Measurements from ENCODE around the gene LYZ.

Gene LYZ

DNA sequence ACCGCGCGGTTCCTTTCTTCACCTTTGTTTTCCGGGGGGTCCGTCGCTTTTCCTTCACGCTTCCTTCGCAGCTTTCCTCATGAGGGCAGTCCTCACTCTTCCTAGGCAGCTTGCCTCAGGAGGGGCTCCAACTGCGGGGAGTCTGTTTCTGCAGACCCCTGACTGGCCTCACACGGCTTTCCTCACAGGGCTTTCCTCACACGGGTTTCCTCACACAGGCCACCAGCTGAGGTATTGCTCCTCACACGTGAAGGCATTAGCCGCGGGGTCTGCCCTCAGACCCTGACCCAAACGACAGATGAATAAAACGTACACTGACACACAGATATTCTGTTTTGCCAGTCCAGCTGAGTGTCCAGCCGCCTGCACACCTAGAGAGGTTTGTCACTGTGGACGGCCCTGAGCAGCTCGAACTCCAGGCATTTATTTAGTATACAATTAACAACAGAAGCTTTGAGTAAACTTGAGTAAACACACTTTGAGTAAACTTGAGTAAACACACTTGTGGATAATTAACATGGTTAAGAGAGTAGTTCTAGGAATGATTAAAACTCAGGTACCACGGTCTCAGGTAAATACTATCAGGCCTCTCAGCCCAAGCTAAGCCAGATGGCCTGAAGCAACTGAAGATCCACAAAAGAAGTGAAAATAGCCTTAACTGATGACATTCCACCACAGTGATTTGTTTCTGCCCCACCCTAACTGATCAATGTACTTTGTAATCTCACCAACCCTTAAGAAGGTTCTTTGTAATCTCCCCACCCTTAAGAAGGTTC is 16.1 kb upstream of the LYZ start:
- Mint-ChIP-seq H3K4me3 (peak overlapping the region; percentile 90), H3K27ac (peak overlapping the region; percentile 95)

DNA sequence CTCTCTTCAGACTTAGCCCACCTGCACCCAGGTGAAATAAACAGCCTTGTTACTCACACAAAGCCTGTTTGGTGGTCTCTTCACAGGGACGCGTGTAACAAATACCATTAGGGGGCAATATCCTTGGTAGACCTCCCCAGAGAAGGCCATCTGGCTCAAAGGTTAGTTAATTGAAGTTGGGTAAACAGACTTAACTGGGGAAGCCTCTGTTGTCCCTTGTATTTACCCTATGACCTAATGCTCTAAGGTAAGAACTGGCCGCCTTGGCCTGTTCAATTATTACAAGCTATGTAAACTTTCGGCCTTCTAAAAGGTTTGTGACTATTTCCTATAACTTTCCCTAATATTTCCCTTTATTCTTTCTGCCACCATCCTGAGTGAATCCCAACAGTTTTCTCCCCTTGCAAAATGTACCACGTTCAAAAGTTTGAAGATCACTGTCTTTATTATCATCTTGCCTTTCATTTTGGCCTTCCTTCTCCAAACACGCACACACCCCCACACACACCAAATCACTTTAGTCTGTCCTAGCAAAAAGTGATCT is 15.3 kb upstream of the LYZ start:
- Mint-ChIP-seq H3K27me3 (no peaks in the 10 kb centered on the region), H3K9me3 (ENCODE audit: low read depth) (no peaks in the 10 kb centered on the region), H3K4me3 (peak overlapping the region; percentile 90), H3K36me3 (no peaks in the 10 kb centered on the region), H3K4me1 (ENCODE audit: low read depth) (peaks cover 57% of the 10 kb centered on the region), H3K27ac (peak overlapping the region; percentile 66)

More for the DNA sequence above, 16.1 kb upstream of the LYZ start:
- Mint-ChIP-seq H3K4me1 (ENCODE audit: low read depth) (peaks cover 58% of the 10 kb centered on the region), H3K9me3 (ENCODE audit: low read depth) (no peaks in the 10 kb centered on the region), H3K36me3 (peaks cover 2% of the 10 kb centered on the region), H3K27me3 (no peaks in the 10 kb centered on the region)

DNA sequence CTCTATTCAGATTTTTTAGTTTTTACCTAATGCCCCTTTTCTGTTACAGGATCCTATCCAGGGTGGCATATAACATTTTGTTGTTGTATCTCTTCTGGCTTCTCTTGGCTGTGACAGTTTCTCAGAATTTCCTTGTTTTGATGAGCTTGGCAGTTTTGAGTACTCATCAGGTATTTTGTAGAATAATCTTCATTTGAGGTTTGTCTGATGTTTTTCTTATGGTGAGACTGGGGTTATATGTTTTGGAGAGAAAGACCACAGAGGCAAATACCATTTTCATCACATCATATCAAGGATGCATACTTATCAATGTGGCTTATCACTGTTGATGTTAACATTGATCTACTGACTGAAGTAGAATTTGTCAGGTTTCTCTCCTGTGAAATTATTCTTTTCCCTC is 14.0 kb upstream of the LYZ start:
- H3K36me3 Mint-ChIP-seq = no peaks in the 10 kb centered on the region
- H3K9me3 Mint-ChIP-seq (ENCODE audit: low read depth) = no peaks in the 10 kb centered on the region
- H3K27me3 Mint-ChIP-seq = no peaks in the 10 kb centered on the region
- H3K4me1 Mint-ChIP-seq (ENCODE audit: low read depth) = peaks cover 49% of the 10 kb centered on the region
- peak overlapping the region; percentile 18 for H3K4me3 Mint-ChIP-seq
- H3K27ac Mint-ChIP-seq = peak overlapping the region; percentile 74

DNA sequence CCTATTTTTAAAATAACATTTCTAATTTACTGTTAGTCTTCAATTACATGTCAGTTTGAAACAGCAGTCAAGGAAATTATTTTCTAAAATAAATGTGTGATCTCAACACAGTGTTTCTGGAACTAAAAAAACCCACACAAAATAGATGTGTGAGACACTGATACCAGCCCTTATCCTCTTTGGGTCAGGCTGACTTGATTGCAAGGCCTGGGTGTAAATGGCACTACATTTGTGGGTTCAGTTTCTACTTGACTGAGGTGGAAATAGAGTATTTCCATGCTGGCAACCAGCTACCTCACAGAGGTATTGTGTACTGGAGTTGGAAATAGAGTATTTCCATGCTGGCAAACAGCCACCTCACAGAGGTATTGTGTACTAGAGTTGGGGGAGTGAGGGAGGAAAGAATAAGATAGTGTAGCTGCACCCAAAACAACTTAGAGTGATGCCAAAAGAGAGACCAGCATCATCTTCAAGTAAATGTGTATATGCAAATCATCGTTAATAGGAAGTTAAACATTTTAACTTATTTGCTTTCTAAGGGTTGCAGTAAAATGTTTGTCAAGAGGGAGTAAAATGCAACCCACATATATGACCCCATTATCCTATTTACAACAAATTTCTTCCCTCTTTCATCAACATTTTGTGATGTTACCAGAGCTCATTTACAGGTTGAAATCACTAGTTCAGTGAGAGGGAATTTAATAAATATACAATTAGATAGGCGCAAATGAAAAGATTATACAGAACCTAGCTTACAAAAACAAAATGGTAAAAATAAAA is 10.7 kb upstream of the LYZ start:
- Mint-ChIP-seq H3K4me1 (ENCODE audit: low read depth) (peaks cover 24% of the 10 kb centered on the region), H3K9me3 (ENCODE audit: low read depth) (no peaks in the 10 kb centered on the region), H3K27ac (no peak overlapping the region), H3K27me3 (no peaks in the 10 kb centered on the region), H3K36me3 (no peaks in the 10 kb centered on the region), H3K4me3 (no peak overlapping the region)

DNA sequence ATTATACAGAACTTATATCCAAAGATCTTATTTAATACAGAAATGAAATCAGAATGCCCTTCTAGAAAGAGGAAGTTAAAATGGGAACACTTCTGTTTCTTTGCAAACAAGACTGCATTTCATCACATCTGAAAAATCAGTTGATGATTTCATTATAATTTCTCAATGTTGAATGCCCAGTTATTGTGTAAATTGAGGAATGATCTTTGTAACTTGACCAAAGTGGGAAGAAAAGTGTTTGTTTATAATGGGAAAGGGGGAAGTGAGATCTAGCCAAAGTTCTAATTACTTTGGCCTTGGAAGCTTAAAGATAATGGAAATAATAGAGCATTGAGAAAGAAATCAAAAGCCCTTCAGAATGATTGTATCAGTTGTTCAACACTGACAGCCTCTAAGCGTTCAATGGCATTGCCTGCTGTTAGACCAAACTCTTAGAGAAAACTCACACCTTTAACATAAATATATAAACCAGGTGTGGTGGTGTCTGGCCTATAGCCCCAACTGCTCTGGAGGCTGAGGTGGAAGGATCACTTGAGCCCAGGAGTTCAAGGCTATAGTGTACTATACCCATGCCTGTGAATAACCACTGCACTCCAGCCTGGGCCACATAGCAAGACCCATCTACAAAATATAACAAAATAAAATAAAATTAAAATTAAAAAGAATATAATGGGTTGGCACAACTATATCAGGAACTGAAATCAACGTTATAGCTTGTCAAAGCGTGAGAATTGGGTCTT is 9.9 kb upstream of the LYZ start:
- Mint-ChIP-seq H3K36me3 (no peaks in the 10 kb centered on the region), H3K9me3 (ENCODE audit: low read depth) (no peaks in the 10 kb centered on the region), H3K27ac (no peak overlapping the region), H3K4me3 (no peak overlapping the region), H3K4me1 (ENCODE audit: low read depth) (peaks cover 16% of the 10 kb centered on the region), H3K27me3 (no peaks in the 10 kb centered on the region)

DNA sequence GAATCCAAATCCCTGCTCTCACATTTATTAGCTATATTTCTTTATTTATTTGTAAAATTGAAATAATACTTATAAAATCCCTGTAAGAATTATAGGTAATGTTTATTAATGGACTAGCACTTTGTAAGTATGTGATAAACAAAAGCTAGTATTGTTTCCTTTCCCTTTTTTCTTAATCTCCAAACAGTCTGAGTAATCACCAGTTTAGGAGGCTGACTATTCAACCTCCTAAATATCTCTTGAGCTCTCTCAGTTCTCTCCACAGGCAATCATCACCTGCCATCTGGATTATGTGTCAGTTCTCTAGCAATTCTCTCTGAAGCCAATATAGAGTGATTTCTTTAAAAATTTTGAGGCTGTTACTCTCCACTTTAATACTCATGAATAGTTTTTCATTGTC is 9.2 kb upstream of the LYZ start:
- no peaks in the 10 kb centered on the region for H3K27me3 Mint-ChIP-seq
- no peaks in the 10 kb centered on the region for H3K36me3 Mint-ChIP-seq
- H3K4me1 Mint-ChIP-seq (ENCODE audit: low read depth) = peaks cover 15% of the 10 kb centered on the region
- H3K9me3 Mint-ChIP-seq (ENCODE audit: low read depth) = no peaks in the 10 kb centered on the region
- no peak overlapping the region for H3K4me3 Mint-ChIP-seq
- H3K27ac Mint-ChIP-seq = no peak overlapping the region

DNA sequence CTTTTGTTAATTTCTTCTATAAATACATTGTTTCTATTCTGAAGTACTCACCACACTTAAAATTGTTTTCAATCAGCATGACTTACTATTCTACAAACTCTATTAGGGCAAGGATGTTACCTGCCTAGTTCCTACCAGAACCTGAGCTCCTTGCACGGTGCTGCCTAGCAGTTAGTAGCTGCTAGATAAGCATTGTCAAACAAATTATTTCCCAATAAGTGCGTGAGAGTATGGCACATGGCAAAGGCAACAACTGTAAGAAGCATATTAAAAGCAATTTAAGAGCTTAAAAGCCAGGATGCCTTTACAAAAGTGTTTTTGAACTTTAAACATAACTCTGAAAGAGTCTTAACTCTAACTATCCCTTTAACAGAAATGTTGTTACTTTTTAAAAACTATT is 8.2 kb upstream of the LYZ start:
- Mint-ChIP-seq H3K4me1 (ENCODE audit: low read depth) (peaks cover 5% of the 10 kb centered on the region), H3K9me3 (ENCODE audit: low read depth) (no peaks in the 10 kb centered on the region), H3K36me3 (no peaks in the 10 kb centered on the region), H3K27me3 (no peaks in the 10 kb centered on the region), H3K27ac (no peak overlapping the region), H3K4me3 (no peak overlapping the region)

DNA sequence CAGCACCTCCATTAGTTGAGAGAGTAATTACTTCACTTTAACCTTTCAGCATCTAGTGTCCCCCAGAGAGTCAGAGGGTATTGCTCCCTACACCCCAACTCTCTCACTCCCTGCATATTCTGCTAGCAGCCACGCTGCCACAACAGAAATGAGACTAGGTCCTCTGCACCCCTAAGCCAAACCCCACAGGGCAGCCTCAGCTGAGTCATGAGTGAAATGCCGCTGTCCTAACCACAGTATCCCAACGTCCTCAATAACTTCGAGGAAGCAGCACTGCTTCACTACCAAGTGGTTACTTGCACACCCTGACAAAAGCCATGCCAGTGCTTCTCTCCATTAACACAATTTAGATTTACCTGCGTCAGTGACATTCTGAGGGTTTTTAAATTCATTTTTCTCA is 6.9 kb upstream of the LYZ start:
- Mint-ChIP-seq H3K27me3 (peaks cover 2% of the 10 kb centered on the region), H3K4me3 (no peak overlapping the region), H3K9me3 (ENCODE audit: low read depth) (no peaks in the 10 kb centered on the region), H3K36me3 (no peaks in the 10 kb centered on the region), H3K4me1 (ENCODE audit: low read depth) (peaks cover 3% of the 10 kb centered on the region), H3K27ac (no peak overlapping the region)

DNA sequence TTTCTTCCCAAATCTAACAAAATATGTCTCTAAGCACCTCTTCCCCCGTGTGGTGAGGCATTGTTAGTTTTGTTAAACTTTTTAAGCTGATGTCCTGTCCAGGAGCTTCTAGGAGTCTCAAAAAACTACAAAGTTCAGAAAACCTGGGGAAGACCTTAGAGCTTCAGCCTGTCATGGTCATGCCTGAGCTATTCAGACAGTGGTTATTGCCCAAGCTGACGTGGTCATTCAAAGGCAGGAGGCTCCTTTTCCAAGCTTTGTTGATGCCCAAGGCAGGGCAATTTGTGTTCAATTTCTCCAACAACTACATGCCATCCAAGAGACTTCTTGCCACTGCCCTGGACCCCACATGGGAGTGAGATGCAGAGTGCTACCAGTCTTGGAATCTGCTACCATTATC is 5.8 kb upstream of the LYZ start:
- Mint-ChIP-seq H3K4me1 (ENCODE audit: low read depth) (peaks cover 1% of the 10 kb centered on the region), H3K4me3 (no peak overlapping the region), H3K9me3 (ENCODE audit: low read depth) (no peaks in the 10 kb centered on the region), H3K36me3 (no peaks in the 10 kb centered on the region), H3K27ac (no peak overlapping the region), H3K27me3 (peaks cover 2% of the 10 kb centered on the region)

DNA sequence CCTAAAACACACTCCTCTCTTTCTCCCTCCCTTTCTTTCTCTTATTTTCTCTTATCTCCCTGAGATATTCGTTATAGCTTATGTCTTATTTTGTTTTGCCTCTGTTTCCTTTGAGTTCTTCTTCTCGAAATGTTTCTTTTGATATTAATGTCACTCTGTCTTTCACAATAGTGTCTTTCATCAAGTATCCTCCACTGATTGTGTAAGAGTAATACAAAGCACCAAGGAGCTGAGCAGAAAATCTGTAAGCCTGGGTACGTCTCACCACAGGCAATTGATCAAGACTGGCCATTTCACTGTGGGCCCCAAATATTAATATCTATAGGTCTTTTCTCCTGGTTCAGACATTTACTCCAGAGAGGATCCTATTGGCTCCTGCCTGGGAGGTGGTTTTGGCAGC is 4.8 kb upstream of the LYZ start:
- Mint-ChIP-seq H3K4me3 (no peak overlapping the region), H3K9me3 (ENCODE audit: low read depth) (no peaks in the 10 kb centered on the region), H3K36me3 (no peaks in the 10 kb centered on the region), H3K27me3 (peaks cover 2% of the 10 kb centered on the region), H3K27ac (no peak overlapping the region), H3K4me1 (ENCODE audit: low read depth) (peaks cover 5% of the 10 kb centered on the region)

DNA sequence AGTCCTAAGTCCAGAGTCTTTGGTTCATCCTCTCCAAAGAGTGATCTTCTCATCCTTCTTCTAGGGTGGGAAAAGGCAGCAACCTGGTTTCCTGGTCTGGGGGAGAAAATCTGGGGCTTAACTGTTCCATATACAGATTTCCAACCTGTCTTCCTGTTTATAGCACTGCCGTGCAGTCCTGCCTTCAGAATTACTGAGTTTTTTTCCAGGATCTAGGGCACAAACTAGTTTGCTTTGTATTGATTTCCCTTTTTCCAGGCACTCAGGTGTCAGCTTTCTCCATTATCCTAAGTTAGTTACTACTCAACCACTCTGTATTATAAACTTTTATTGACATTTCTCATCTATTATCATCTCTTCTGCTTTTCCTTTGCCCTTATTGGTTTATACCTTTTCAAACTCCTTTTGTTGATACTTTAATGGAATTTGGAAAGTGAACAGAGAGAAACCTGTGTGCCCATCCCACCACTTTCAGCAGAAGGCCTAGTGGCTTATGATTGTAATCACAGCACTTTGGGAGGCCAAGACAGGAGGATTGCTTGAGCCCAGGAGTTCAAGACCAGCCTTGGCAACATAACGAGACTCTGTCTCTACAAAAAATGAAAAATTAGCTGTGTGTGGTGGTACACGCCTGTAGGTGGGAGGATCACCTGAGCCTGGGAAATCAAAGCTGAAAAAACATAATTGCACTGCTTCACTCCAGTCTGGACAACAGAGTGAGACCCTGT is 4.1 kb upstream of the LYZ start:
- Mint-ChIP-seq H3K4me1 (ENCODE audit: low read depth) (peaks cover 6% of the 10 kb centered on the region), H3K4me3 (no peak overlapping the region), H3K27ac (no peak overlapping the region), H3K36me3 (no peaks in the 10 kb centered on the region), H3K9me3 (ENCODE audit: low read depth) (no peaks in the 10 kb centered on the region), H3K27me3 (peaks cover 2% of the 10 kb centered on the region)

DNA sequence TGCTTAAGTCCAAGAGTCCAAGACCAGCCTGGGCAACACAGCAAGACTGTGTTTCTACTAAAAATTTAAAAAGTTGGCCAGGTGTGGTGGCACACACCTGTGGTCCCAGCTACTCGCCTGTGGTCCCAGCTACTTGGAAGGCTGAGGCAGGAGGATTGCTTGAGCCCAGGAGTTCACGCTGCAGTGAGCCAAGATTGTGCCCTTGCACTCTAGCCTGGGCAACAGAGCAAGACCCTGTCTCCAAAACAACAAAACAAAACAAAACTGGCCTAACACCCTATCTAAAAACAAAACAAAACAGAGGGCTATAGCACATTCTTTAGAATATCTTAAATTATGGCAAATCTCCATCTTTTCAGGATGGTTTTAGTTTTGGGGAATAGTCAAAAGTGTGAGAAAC is 3.1 kb upstream of the LYZ start:
- Mint-ChIP-seq H3K36me3 (no peaks in the 10 kb centered on the region), H3K4me1 (ENCODE audit: low read depth) (peaks cover 6% of the 10 kb centered on the region), H3K27me3 (peaks cover 2% of the 10 kb centered on the region), H3K27ac (no peak overlapping the region), H3K9me3 (ENCODE audit: low read depth) (no peaks in the 10 kb centered on the region), H3K4me3 (no peak overlapping the region)

DNA sequence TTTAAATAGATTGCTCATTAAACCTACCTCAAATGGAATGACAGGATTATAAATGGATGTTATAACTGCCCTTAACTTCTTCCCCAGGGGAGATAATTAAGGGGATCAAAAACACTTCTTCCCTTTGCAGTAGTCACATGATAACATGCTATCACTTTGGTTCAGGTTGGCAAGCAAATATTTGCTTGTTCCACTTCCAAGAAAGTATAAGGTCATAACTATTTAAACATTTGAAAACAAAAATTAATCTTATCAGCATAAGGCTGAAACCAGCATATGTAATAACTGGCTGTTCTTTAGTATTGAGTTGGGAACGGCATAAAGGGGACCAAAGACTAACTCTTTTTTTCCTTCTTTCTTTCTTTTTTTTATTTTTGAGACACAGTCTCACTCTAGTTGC is 2.4 kb upstream of the LYZ start:
- no peak overlapping the region for H3K27ac Mint-ChIP-seq
- H3K36me3 Mint-ChIP-seq = no peaks in the 10 kb centered on the region
- H3K4me1 Mint-ChIP-seq (ENCODE audit: low read depth) = peaks cover 6% of the 10 kb centered on the region
- H3K27me3 Mint-ChIP-seq = peaks cover 2% of the 10 kb centered on the region
- no peaks in the 10 kb centered on the region for H3K9me3 Mint-ChIP-seq (ENCODE audit: low read depth)
- no peak overlapping the region for H3K4me3 Mint-ChIP-seq

DNA sequence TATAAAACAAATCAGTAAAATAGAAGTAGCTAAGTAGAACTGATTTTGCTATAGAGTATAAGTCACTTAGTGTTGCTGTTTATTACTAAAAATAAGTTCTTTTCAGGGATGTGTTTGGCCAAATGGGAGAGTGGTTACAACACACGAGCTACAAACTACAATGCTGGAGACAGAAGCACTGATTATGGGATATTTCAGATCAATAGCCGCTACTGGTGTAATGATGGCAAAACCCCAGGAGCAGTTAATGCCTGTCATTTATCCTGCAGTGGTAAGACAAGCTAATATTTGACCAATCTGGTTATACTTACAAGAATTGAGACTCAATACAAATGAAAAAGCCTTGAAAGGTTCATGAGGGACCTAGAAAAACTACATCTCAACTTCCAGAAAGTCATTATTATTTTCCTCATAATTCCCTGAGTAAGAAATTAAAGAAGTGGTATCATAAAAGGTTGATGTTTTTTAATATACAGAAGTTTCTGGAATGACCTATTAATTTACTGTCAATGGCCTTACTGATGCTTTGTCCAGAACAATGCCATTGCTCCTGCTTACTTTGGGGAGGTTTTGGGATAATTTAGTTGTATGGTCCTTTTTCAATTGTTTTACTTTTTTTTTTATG is 1.9 kb downstream of the LYZ start:
- no peak overlapping the region for H3K4me3 Mint-ChIP-seq
- no peaks in the 10 kb centered on the region for H3K9me3 Mint-ChIP-seq (ENCODE audit: low read depth)
- no peaks in the 10 kb centered on the region for H3K36me3 Mint-ChIP-seq
- H3K27me3 Mint-ChIP-seq = peaks cover 2% of the 10 kb centered on the region
- H3K27ac Mint-ChIP-seq = no peak overlapping the region
- H3K4me1 Mint-ChIP-seq (ENCODE audit: low read depth) = peaks cover 5% of the 10 kb centered on the region
